CD4-positive, alpha-beta T cell treated with Interleukin-21 for 1 hour (primary cell): Measurements from ENCODE around the gene POMT1.
"Not testable (repeated sequence)": the region's sequence is repeated elsewhere in the genome, so short reads cannot be mapped to it uniquely, and the experiment has no call there.

Source experiments
- DNase-seq: peaks from one replicate; pipeline ENCODE4 v3.0.0-alpha.2; 2020

Gene POMT1, protein sequence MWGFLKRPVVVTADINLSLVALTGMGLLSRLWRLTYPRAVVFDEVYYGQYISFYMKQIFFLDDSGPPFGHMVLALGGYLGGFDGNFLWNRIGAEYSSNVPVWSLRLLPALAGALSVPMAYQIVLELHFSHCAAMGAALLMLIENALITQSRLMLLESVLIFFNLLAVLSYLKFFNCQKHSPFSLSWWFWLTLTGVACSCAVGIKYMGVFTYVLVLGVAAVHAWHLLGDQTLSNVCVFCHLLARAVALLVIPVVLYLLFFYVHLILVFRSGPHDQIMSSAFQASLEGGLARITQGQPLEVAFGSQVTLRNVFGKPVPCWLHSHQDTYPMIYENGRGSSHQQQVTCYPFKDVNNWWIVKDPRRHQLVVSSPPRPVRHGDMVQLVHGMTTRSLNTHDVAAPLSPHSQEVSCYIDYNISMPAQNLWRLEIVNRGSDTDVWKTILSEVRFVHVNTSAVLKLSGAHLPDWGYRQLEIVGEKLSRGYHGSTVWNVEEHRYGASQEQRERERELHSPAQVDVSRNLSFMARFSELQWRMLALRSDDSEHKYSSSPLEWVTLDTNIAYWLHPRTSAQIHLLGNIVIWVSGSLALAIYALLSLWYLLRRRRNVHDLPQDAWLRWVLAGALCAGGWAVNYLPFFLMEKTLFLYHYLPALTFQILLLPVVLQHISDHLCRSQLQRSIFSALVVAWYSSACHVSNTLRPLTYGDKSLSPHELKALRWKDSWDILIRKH

DNA sequence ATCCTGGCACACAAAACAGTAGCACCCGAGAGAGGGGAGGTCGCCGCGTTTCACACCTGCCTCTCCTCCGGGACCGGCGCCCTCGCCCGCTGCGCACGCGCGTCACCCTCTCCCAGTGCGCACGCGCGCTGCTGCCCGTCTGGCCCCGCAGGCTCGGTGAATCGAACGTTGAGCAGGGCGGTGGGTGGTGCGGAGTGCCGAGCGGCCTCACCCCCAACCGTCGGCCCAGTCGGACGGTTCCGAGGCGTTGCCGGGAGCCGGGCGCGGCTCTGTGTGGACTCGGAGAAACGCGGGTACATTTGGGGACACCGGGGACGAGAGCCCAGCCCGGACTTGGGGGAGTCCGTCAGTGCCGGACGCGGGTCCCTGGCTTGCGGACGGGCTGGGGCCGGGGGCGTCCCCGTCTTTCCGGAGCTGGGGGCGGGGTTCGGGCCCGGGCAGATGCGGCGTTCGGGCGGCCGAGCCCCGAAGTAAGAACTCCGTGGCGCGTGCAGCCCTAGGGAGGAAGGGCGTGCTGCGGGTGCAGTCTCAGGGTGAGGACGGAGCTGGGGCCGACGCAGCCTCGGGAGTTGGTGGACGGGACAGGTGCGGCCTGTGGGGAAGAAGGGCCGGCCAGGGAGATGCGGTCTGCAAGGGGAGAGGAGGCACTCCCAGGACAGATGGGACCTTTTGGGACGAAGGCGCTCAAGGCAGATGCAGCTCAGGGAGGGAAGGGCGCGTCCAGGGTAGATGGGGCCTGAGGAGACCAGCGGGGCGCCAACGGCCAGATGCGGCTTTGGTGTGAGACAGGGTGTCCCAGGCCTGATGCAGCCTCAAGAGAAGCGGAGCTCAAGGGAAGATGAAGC is at the start of gene POMT1:
Gene POMT1, plus strand, starts transcription at position 138 of the 845 bp plus-strand sequence. CDS start 1,301 bp downstream, outside the sequence.
- peak; percentile 92 for DNase-seq

DNA sequence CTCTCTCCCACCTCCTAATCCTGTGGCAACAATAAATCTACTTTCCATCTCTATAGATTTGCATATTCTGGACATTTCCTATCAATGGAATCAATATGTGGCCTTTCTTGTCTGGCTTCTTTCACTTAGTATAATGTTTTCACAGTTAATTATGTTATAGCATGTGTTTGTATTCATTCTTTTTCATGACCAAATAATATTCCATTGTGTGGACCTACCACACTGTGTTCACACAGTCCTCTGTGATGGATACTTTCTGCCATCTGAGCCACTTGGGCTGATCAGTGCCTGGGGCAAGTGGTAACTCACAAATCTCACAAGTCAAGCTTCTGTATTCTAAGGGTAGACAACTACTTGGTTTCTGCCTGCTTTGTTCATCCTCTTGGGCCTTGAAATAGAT is 48.7 kb upstream of the POMT1 start:
- no peak for DNase-seq

DNA sequence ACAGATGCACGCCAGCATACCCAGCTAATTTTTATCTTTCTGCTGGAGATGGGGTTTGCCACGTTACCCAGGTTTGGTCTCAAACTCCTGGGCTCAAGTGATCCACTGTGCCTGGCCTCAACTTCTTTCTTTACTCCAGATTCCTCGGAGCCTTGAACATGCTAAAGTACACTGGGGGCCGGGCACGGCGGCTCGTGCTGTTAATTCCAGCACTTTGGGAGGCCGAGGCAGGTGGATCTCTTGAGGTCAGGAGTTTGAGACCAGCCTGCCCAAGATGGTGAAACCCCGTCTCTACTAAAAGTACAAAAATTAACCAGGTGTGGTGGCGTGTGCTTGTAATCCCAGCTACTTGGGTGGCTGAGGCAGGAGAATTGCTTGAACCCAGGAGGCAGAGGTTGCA is 47.1 kb upstream of the POMT1 start:
- DNase-seq: not testable (repeated sequence)

DNA sequence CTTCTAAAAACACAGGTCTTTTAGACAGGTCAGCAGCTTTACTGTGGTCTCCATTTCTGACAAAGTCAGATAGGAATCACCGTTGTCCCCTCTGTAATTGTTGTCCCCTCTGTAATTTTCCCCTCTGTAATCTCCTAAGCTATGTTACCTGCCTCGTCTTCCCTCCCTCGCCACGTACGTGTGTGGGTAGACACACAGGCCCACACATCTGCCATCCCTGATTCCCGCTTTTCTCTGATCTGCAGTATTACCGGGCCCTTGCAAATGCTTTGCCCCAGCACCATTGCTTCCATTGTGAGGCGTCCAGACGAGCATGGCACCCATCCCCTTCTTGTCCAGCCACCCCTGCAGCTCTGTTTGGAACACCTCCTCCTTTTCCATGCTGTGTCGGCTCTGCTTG is 45.0 kb upstream of the POMT1 start:
- DNase-seq: no peak

DNA sequence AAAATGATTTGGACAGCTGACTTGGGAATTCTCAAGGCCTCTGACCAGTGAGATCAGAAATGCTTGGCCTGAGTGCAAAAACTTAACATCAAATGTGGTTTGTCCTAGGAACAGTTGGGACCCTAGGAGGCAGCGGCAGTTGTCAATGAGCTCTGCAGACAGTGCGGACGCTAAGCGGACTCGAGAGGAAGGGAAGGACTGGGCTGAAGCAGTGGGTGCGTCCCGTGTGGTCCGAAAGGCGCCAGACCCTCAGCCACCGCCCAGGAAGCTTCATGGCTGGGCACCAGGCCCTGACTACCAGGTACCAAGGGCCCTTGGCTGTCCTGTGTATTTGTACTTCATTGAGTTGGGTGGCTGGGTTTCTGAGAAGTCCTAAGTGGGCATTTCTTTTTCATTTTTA is 43.7 kb upstream of the POMT1 start:
- DNase-seq: no peak

DNA sequence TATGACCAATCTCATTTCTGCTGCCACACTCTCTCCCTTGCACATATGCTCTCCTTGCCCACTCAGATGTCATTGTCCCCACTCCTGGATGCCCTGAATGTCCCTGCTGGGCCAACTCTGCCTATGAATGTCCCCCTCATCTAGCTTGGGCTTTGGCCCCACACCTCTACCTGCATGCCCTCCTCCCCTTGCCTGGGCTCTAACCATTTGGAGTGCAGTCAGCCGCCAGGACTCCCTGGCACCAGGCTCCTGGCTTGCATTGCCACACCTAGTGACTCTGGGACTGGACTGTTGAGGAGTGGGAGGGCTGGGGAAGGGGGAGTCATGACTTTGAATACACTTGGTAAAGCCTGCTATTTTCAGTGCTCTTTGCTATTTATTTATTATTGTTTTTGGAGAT is 41.6 kb upstream of the POMT1 start:
- no peak for DNase-seq

DNA sequence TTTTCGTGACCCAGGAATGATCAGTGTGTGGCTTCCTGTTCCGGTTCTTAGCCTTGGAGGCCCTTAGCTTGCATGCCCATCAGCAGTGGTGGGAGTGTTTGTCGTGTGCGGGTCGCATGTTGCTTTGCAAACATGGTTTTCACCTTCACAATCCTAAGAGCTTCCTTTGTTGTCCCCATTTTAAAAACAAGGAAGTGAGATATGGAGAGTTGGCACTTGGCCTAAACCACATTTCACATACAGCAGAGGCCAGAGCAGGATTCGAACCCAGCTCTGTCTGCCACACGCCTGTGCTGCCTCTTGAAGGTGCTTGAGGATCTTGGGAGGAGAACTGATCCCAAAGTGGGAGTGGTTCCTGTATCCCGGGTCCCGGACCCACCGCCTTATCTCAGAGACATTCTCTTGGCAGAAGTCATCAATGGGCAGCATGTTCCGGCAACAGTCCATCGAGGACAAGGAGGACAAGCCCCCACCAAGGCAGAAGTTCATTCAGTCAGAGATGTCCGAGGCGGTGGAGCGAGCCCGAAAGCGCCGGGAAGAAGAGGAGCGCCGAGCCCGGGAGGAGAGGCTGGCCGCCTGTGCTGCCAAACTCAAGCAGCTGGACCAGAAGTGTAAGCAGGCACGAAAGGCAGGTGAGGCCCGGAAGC is 38.2 kb upstream of the POMT1 start:
- no peak for DNase-seq

DNA sequence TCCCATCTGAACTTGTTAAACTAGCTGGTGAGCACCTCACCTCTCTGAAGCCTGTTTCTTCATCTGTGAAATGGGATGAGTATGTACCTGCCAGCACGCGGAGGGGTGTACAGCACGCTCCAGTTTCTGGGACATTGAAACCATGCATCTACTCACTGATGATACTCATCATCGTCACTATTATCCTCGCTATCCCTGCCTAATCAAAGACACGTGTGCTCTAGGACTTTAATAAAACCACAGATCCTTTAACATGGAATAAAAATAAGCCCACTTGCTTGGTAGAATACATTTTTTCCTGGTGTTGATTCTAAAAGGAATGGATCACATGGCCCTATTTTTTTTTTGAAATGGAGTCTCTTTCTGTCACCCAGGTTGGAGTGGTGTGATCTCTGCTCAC is 37.3 kb upstream of the POMT1 start:
- DNase-seq: no peak

DNA sequence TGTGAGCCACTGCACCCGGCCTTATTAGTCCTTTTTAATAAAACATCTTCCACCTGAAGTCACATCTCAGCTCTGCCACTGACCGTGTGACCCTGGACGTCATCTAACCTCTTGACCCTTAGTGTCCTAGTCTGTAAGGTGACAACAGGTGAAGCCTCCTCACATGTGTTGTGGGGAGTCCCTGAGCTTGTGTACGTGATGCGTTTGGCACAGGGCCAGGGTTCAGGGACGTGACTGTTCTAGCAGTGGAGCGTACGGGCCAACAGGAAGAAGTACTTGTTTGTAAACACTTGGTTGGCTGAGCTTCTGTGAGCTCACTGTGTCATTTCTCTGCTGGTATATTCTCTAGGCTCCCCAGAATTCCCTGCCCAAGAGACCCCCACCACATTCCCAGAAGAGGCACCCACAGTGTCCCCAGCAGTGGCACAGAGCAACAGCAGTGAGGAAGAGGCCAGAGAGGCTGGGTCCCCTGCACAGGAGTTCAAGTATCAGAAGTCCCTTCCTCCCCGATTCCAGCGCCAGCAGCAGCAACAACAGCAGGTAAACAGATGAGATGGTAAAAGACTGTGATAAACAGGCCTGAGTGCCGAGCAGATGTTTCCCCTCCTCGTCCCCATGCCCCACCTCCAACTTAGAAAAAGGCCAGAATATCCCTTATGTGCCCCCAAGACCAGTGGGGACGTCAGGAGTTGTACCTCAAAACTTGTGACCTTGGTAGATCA is 35.3 kb upstream of the POMT1 start:
- DNase-seq: no peak

DNA sequence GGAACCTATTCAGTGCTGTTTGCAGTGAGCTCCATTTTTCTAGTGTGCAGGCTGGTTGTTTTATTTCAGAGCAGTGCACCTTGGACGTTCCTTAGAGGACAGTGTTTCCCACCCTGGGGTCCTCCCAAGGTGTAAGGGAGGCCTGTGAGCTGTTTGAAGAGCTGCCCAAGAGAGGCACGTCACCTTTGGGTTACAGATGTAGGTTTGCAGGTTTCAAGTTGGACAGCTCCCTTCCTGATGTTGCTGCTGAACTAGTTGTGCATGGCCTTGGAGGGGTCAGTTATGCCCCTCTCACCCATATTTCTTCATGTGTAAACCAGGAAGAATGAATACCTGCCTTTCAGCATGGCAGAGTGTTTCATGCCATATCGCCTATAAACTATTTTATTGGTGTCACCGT is 34.7 kb upstream of the POMT1 start:
- DNase-seq: no peak

DNA sequence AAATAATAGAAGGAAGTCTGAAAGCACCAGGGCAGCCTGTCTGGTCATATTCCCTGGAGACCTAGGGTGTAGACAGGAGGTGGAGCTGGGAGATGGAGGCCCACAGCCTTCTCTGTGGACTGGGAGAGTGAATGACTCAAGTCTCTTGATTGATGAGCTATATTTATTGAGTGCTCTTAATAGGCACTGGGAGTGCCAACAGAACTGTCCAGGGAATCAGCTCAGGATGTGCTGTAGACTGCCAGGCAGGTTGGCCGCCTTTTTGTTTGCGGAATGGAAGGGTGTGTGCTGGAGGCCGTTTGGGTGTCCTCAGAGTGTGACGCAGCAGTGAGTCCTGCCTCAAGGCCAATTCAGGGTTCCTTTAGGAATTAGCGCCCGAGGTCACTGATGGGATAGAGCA is 33.4 kb upstream of the POMT1 start:
- DNase-seq: no peak

DNA sequence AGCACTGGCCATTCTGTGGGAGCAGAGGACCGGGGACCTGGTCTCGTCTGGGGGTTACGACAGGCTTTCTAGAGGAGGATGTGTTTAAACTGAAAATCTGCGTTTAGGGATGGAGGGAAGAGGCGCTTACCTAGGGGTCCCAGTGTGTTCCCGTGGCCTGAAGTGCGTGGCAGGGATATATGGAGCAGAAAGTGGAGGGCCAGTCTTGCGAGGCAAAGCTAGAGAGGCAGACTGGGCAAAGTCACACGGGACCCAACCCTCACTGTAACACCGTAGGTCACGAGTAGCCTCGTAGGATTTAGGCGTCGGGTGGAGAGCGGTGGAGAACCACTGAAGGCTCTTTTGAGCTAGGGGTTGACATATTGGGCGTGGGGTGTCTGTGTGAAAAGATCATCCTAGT is 32.8 kb upstream of the POMT1 start:
- DNase-seq: no peak

DNA sequence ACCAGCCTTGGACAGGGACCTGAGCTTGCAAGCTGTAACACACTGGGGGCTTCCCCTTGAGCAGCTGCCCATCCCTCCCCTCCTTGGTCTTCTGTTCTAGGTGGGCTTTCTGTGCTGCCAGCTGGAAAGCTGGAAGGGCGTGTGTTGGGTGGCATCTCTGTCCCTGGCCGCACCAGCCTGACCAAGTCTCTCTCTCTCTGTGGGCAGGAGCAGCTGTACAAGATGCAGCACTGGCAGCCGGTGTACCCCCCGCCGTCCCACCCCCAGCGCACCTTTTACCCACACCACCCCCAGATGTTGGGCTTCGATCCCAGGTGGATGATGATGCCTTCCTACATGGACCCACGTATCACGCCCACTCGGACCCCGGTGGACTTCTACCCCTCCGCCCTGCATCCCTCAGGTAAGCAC is 32.1 kb upstream of the POMT1 start:
- DNase-seq: no peak

DNA sequence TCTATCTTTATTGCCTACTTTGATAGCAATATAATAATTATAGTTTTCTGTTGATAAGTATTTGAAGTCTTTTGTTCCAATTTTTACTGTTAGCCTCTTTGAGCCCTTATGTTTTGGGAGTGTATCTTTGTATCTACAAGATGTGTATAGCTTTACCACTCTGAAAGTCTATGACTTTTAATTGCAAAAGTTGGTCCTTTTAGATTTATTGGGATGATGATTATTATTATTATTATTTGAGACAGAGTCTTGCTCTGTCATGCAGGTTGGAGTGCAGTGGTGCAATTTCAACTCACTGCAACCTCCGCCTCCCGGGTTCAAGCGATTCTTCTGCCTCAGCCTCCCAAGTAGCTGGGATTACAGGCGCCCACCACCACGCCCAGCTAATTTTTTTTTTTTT is 30.6 kb upstream of the POMT1 start:
- not testable (repeated sequence) for DNase-seq

DNA sequence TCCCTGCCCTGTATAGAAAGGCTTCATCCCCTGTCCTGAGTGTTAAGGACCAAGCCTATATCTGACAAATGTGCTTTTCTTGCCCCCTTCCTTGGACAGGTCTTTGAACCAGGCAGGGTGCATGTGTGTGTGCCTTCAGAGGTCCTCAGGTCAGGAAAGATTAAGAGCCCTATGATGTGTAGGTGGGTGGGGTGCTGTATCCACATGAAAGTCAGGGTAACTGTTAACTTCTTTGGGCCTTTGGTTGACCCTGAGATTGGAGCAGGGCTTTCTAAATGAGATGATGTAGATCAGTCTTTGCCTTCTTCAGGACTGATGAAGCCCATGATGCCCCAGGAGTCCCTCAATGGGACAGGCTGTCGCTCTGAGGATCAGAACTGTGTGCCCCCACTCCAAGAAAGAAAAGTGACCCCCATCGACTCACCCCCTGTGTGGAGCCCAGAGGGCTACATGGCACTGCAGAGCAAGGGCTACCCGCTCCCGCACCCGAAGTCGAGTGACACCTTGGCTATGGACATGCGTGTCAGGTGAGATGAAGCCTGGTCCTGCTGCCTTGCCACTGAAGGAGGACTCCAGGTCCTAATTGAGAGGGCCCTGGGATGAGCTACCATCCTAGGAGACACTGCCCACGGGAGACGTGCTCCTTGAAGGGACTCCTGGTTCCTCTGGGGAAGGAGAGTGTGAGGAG is 29.4 kb upstream of the POMT1 start:
- no peak for DNase-seq

DNA sequence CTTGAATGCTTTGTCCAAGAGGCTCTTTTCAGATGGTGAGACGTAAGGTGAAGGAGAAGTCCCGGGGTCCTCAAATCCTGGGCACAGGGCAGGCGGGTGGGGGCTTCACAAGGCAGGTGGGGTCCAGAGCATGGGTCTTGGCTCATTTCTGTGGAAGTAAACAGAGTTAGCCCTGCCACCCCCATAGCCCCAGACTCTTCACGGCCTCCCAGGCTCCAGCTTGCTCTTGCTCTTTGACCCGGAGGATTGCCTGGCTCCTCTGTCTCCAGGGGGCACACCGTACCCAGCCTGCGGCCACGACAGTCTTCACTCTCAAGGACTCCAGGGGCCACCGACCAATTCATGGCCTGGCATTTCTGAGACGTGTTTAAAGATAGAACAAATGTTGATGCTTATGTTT is 28.8 kb upstream of the POMT1 start:
- DNase-seq: no peak

DNA sequence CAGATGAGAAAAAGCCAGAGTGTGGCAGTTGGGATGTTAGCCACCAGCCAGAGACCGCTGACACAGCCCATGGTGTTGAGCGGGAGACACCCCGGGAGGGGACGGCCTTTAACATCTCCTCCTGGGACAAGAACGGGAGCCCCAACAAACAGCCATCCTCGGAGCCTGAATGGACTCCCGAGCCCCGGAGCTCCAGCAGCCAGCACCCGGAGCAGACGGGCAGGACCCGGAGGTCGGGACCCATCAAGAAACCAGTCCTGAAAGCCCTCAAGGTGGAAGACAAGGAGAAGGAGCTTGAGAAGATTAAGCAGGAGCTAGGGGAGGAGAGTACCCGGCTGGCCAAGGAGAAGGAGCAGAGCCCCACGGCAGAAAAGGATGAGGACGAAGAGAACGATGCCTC is 28.0 kb upstream of the POMT1 start:
- DNase-seq: no peak

DNA sequence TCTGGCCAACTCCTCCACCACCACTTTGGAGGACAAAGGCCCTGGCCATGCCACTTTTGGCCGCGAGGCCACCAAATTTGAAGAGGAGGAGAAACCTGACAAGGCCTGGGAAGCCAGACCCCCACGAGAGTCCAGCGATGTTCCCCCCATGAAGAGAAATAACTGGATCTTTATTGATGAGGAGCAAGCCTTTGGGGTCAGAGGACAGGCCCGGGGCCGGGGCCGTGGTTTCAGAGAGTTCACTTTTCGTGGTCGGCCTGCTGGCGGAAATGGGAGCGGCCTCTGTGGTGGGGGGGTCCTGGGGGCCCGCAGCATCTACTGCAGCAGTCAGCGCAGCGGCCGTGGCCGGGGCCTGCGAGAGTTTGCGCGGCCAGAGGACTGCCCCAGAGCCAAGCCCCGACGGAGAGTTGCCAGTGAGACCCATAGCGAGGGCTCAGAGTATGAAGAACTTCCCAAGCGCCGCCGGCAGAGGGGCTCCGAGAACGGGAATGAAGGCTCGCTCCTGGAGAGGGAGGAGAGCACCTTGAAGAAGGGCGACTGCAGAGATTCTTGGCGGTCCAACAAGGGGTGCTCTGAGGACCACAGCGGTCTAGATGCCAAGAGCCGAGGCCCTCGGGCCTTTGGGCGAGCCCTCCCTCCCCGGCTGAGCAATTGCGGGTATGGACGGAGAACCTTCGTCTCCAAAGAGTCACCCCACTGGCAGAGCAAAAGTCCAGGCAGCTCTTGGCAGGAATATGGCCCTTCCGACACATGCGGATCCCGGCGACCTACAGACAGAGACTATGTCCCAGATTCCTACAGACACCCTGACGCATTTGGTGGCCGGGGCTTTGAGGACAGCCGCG is 27.4 kb upstream of the POMT1 start:
- no peak for DNase-seq

DNA sequence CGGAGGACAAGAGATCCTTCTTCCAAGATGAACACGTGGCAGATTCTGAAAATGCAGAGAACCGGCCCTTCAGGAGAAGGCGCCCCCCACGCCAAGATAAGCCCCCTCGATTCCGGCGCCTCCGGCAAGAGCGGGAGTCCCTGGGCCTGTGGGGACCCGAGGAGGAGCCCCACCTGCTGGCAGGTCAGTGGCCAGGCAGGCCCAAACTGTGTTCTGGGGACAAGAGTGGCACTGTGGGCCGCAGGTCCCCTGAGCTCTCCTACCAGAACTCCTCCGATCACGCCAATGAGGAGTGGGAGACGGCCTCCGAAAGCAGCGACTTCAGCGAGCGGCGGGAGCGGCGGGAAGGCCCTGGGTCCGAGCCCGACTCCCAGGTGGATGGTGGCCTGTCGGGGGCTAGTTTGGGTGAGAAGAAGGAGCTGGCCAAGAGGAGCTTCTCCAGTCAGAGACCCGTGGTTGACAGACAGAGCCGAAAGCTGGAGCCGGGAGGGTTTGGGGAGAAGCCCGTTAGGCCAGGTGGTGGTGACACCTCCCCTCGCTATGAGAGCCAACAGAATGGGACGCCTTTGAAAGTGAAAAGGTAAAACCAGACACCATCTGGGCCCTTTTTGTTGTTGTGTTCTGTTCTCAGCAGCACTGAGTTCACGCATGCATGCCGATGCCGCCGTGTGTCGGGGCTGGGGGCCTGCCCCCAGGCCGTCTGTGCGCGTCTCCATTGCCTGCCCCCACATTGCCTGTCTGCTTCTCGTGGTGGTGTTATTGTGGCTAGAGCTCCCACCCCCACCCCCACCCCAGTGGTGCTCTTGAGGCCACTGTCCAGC is 26.6 kb upstream of the POMT1 start:
- no peak for DNase-seq
